B cell (primary cell): Measurements from ENCODE around the gene DNAJA1.

ENCODE experiments used
- EZH2 ChIP-seq: IDR thresholded peaks from 2 replicates; pipeline ENCODE4 v1.6.1; 2012; ENCODE audit warnings: borderline replicate concordance, low read depth, mild to moderate bottlenecking, moderate library complexity, low read length; ENCODE audit not compliant: insufficient read depth, poor library complexity, severe bottlenecking
- TF ChIP-seq, protein P1 (sequence below): fragments of 200-600 bp; IDR thresholded peaks from one replicate; pipeline ENCODE4 v1.8.0; 2022; ENCODE audit warnings: antibody characterized with exemption, mild to moderate bottlenecking

DNA sequence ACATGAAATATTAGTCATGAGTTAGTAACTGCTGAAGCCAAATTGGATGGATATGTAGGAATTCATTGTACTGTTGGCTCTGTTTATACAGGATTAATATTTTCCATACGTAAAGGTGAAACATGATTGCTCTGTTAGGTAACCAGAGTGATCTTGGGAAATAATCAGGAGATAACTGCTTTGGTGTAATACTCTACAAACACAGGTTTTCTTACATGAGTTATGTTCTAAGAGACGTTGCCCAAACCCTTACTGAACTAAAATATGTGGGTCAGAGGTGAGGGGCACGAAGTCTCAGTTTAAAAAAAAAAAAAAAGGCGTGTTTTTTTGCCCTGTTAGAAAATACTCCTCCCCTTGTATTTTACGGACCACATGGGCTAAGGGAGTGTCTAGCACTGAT, 7.8 kb downstream of the DNAJA1 start:
- TF ChIP-seq, protein P1, sequence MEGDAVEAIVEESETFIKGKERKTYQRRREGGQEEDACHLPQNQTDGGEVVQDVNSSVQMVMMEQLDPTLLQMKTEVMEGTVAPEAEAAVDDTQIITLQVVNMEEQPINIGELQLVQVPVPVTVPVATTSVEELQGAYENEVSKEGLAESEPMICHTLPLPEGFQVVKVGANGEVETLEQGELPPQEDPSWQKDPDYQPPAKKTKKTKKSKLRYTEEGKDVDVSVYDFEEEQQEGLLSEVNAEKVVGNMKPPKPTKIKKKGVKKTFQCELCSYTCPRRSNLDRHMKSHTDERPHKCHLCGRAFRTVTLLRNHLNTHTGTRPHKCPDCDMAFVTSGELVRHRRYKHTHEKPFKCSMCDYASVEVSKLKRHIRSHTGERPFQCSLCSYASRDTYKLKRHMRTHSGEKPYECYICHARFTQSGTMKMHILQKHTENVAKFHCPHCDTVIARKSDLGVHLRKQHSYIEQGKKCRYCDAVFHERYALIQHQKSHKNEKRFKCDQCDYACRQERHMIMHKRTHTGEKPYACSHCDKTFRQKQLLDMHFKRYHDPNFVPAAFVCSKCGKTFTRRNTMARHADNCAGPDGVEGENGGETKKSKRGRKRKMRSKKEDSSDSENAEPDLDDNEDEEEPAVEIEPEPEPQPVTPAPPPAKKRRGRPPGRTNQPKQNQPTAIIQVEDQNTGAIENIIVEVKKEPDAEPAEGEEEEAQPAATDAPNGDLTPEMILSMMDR: no peak
- TF ChIP-seq EZH2: no peak
